ENCODE data around the gene HOMER3. TPM values are rescaled to one million over a fixed set of nuclear protein-coding genes. Genes with fewer than 3 reads are reported as not detected.

The HOMER3 gene
- total RNA-seq, 1 donor from 2014 or later, result 106 TPM

Other genes starting within 250 kb of the HOMER3 start
- not detected in 2 replicates for gene COMP, start 149.9 kb downstream of the HOMER3 start, total RNA-seq
- gene UPF1, start 109.3 kb downstream of the HOMER3 start, total RNA-seq, result 46.5 and 63.7 TPM in 2 replicates
- gene CERS1, start 45.1 kb downstream of the HOMER3 start, total RNA-seq, result 0.87 and 2.0 TPM in 2 replicates
- gene COPE, start 21.8 kb downstream of the HOMER3 start, total RNA-seq, result 312 and 318 TPM in 2 replicates
- 48.6 and 58.5 TPM in 2 replicates for gene DDX49, start 21.5 kb downstream of the HOMER3 start, total RNA-seq
- 23.7 and 24.8 TPM in 2 replicates for gene SUGP2, start 92.3 kb upstream of the HOMER3 start, total RNA-seq
- gene ARMC6, start 92.4 kb upstream of the HOMER3 start, total RNA-seq, result 48.1 and 91.2 TPM in 2 replicates
- 2.2 and 2.9 TPM in 2 replicates for gene SLC25A42, start 122.8 kb upstream of the HOMER3 start, total RNA-seq
- gene TMEM161A, start 197.3 kb upstream of the HOMER3 start, total RNA-seq, result 32.6 TPM in 2 replicates
- not detected in 2 replicates for gene MEF2B, start 229.0 kb upstream of the HOMER3 start, total RNA-seq